HCT116 (cell line): Measurements from ENCODE around the gene BCL11A. TPM values are rescaled to one million over a fixed set of nuclear protein-coding genes. Genes with fewer than 3 reads are reported as not detected.

ENCODE experiments used
- ATAC-seq: fragments of 200-7000 bp; cut with Tn5 transposase; 2 replicates; pipeline ENCODE4 v1.9.1; 2020; ENCODE audit warnings: mild to moderate bottlenecking, moderate library complexity
- BruUV-seq: library from RNA; stranded (reverse); fragments of 400-500 nt; replicated peaks from 2 replicates; lab custom pipeline; 2021; lab: Mats Ljungman, UMichigan
- CTCF ChIA-PET: fragments of 300-600 bp; sonication (Branson Sonifier 250); formaldehyde crosslinking; loops from one replicate; lab custom pipeline; 2021; ENCODE audit warnings: antibody characterized with exemption; lab: Charles Lee
- POLR2A ChIA-PET: fragments of 300-600, 350-600 bp; sonication (Branson Sonifier 250); formaldehyde crosslinking; loops from one replicate; lab custom pipeline; 2021; ENCODE audit warnings: antibody characterized with exemption; lab: Charles Lee
- RAD21 ChIA-PET, 2 experiments: fragments of 300-600 bp; sonication (Branson Sonifier 250); formaldehyde crosslinking; loops; one replicate each; lab custom pipeline; 2023; ENCODE audit warnings: low total read pairs in 2 of 2; ENCODE audit not compliant: uncharacterized antibody in 2 of 2, unreplicated experiment in 2 of 2, low non-redundant PET in 1 of 2; lab: Charles Lee
- DNase-seq: peaks from one replicate; pipeline ENCODE4 v3.0.0-alpha.2; 2010; ENCODE audit warnings: low read depth, low spot score
- H2AFZ ChIP-seq: fragments of 200-600 bp; shearing (Covaris generic), sonication (generic); 2 replicates; pipeline ENCODE4 v1.6.1; 2017; ENCODE audit warnings: low read depth, mixed run types, mixed read lengths, antibody characterized with exemption, low read length; ENCODE audit not compliant: poor library complexity, severe bottlenecking
- H3K27ac ChIP-seq: 2 replicates; pipeline ENCODE4 v1.5.1; 2012; ENCODE audit warnings: low read depth, low read length
- H3K27me3 ChIP-seq: fragments of 200-600 bp; sonication (generic); 2 replicates; pipeline ENCODE4 v1.6.1; 2016; ENCODE audit warnings: mixed run types, low read length, mixed read lengths; ENCODE audit not compliant: insufficient read depth
- H3K36me3 ChIP-seq, 2 experiments: fragments of 200-500 bp in 1 of 2; fragments of 200-600 bp in 1 of 2; sonication (Bioruptor generic) in 1 of 2; sonication (generic) in 1 of 2; 2 replicates each; pipeline versions ENCODE4 v1.5.1 to v1.6.1; 2014 to 2016; ENCODE audit warnings: low read length in 2 of 2, inconsistent platforms in 1 of 2, mixed read lengths in 1 of 2, mixed run types in 1 of 2; ENCODE audit not compliant: insufficient read depth in 2 of 2, control insufficient read depth in 1 of 2
- H3K4me1 ChIP-seq, 2 experiments: fragments of 200-600 bp in 1 of 2; sonication (generic) in 1 of 2; 2 replicates each; pipeline versions ENCODE4 v1.5.1 to v1.6.1; 2012 to 2017; ENCODE audit warnings: low read length in 2 of 2, inconsistent platforms in 1 of 2, mild to moderate bottlenecking in 1 of 2, mixed read lengths in 1 of 2, mixed run types in 1 of 2, moderate library complexity in 1 of 2; ENCODE audit not compliant: insufficient read depth in 2 of 2, control insufficient read depth in 1 of 2
- H3K4me2 ChIP-seq: fragments of 200-600 bp; sonication (generic); 2 replicates; pipeline ENCODE4 v1.6.1; 2017; ENCODE audit warnings: mixed run types, low read length, mixed read lengths
- H3K4me3 ChIP-seq, 2 experiments: fragments of 200-600 bp in 1 of 2; sonication (generic) in 1 of 2; replicated peaks in 1 of 2; 2 replicates each; pipeline ENCODE4 v1.5.1; 2011 to 2016; ENCODE audit warnings: low read length in 2 of 2, control low read depth in 1 of 2, low read depth in 1 of 2, mild to moderate bottlenecking in 1 of 2, mixed read lengths in 1 of 2, mixed run types in 1 of 2
- H3K79me2 ChIP-seq: fragments of 200-600 bp; sonication (generic); 2 replicates; pipeline ENCODE4 v1.6.1; 2017; ENCODE audit warnings: mild to moderate bottlenecking, mixed run types, low read length, moderate library complexity, mixed read lengths; ENCODE audit not compliant: insufficient read depth
- H3K9ac ChIP-seq: fragments of 200-600 bp; sonication (generic); 2 replicates; pipeline ENCODE4 v1.6.1; 2016; ENCODE audit warnings: low read length, mixed read lengths
- H3K9me2 ChIP-seq: fragments of 200-600 bp; sonication (generic), shearing (Covaris generic); 2 replicates; pipeline ENCODE4 v1.6.1; 2017; ENCODE audit warnings: mixed run types, mild to moderate bottlenecking, moderate library complexity; ENCODE audit not compliant: insufficient read depth
- H3K9me3 ChIP-seq, 2 experiments: fragments of 200-500 bp in 1 of 2; fragments of 200-600 bp in 1 of 2; sonication (Bioruptor generic) in 1 of 2; sonication (generic) in 1 of 2; 2 replicates each; pipeline ENCODE4 v1.6.1; 2014 to 2017; ENCODE audit warnings: low read length in 2 of 2, mixed read lengths in 2 of 2, inconsistent platforms in 1 of 2, low read depth in 1 of 2, mild to moderate bottlenecking in 1 of 2, mixed run types in 1 of 2, moderate library complexity in 1 of 2; ENCODE audit not compliant: control insufficient read depth in 1 of 2, insufficient read depth in 1 of 2
- H4K20me1 ChIP-seq: fragments of 200-600 bp; sonication (generic), shearing (Covaris generic); 2 replicates; pipeline ENCODE4 v1.6.1; 2017; ENCODE audit warnings: mixed run types, mild to moderate bottlenecking, moderate library complexity; ENCODE audit not compliant: insufficient read depth
- CBX3 ChIP-seq: IDR thresholded peaks from 2 replicates; pipeline ENCODE4 v1.6.1; 2012; ENCODE audit warnings: low read depth
- CEBPB ChIP-seq: IDR thresholded peaks from 2 replicates; pipeline ENCODE4 v1.6.1; 2012; ENCODE audit warnings: low read depth
- EGR1 ChIP-seq: IDR thresholded peaks from 2 replicates; pipeline ENCODE4 v1.6.1; 2012; ENCODE audit warnings: low read depth
- EZH2 ChIP-seq: fragments of 200-600 bp; sonication (generic); IDR thresholded peaks from 2 replicates; pipeline ENCODE4 v1.6.1; 2017; ENCODE audit warnings: antibody characterized with exemption, mixed run types
- EZH2phosphoT487 ChIP-seq: fragments of 200-600 bp; IDR thresholded peaks from 2 replicates; pipeline ENCODE4 v1.6.1; 2018; ENCODE audit warnings: antibody characterized with exemption, borderline replicate concordance
- FOSL1 ChIP-seq: IDR thresholded peaks from 2 replicates; pipeline ENCODE4 v1.6.1; 2012; ENCODE audit warnings: low read depth
- JUND ChIP-seq: IDR thresholded peaks from 2 replicates; pipeline ENCODE4 v1.6.1; 2012
- POLR2A ChIP-seq: IDR thresholded peaks from 2 replicates; pipeline ENCODE4 v1.7.0; 2011; ENCODE audit warnings: borderline replicate concordance; ENCODE audit not compliant: insufficient read depth, insufficient read length; ENCODE audit errors: extremely low read depth
- POLR2AphosphoS5 ChIP-seq: IDR thresholded peaks from 2 replicates; pipeline ENCODE4 v1.6.1; 2011; ENCODE audit warnings: mild to moderate bottlenecking, low read depth, low read length, moderate library complexity
- SIN3A ChIP-seq: IDR thresholded peaks from 2 replicates; pipeline ENCODE4 v1.6.1; 2012; ENCODE audit warnings: low read depth
- YY1 ChIP-seq: IDR thresholded peaks from 2 replicates; pipeline ENCODE4 v1.6.1; 2011; ENCODE audit warnings: low read length, low read depth, moderate library complexity, mild to moderate bottlenecking; ENCODE audit not compliant: insufficient replicate concordance; ENCODE audit errors: extremely low read depth
- ZFX ChIP-seq: fragments of 450-650 bp; IDR thresholded peaks from 2 replicates; pipeline ENCODE4 v1.6.1; 2017
- ZNF274 ChIP-seq: fragments of 200-500 bp; sonication (Bioruptor generic); IDR thresholded peaks from 2 replicates; pipeline ENCODE4 v1.6.1; 2014; ENCODE audit warnings: mild to moderate bottlenecking, low read depth, low read length, inconsistent platforms
- intact Hi-C: fragments of 100-400 bp; cut with micrococcal nuclease; formaldehyde crosslinking; loops from 2 replicates; pipeline ENCODE4 v1.10.0; 2022
- total RNA-seq: library from RNA; stranded (reverse); gene quantifications from one replicate; pipeline ENCODE4 v1.2.1, GENCODE V29; 2021; ENCODE audit not compliant: unreplicated experiment
- TF ChIP-seq, protein P1 (sequence below): IDR thresholded peaks from 2 replicates; pipeline ENCODE4 v1.6.1; 2012
- TF ChIP-seq, protein P2 (sequence below): IDR thresholded peaks from 2 replicates; pipeline ENCODE4 v1.6.1; 2012; ENCODE audit warnings: low read depth
- TF ChIP-seq, protein P3 (sequence below): IDR thresholded peaks from 2 replicates; pipeline ENCODE4 v1.6.1; 2012

Gene BCL11A
- total RNA-seq, 1 experiment from 2014 or later, result 0.71 TPM

DNA sequence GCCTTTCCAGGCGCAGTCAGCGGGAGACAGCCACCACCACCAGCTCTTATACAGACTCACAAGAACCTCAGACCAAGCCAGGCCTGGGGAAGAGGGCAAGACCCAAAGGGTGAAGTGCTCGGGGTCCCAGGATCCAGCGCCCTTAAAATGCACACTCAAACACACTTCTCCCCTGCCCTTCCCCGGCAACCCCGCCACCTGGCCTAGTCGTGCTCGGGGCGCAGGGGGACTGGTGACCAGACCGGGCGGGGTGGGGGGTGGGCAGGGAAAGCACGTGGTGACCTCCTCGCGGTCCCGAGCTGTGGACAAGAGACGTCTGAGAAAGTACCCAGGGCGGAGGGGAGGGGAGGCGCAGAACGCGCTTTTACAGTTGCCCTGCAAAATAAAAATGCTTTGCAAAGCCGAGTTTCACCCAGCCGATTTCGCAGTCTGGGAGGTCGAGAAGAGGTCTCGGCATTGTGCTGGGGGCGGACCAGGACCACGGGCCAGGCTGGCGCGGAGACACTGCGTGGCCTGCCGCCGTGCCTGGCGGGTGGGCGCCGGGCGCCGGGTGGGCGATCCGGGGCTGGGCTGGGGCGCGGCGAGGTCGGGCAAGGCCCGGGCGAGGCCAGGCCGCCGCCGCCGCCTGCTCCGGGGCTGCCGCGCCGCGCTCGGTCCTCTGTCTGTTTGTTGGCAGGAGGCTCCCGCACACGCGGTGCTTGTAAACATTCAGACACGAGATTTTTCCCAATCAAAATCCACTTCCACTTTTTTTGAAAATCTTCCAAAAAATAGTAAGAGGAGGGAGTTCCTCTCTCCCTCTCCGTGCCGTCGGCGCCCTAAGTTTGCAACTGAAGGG lies 2.0 kb downstream of the BCL11A start:
- Histone ChIP-seq H3K27ac (no peak overlapping the region), H3K9me2 (no peaks in the 10 kb centered on the region), H3K4me2 (peak overlapping the region; percentile 98; the same call in 1 of the 2 replicates), H2AFZ (no peak overlapping the region), H4K20me1 (no peaks in the 10 kb centered on the region)
- RAD21 ChIA-PET, result no interaction called here
- ATAC-seq (no peak), DNase-seq (no peak)
- POLR2A ChIA-PET, result no interaction called here
- TF ChIP-seq FOSL1 (no peak), JUND (no peak), ZFX (no peak), POLR2AphosphoS5 (no peak), YY1 (no peak), EGR1 (no peak)
- TF ChIP-seq, all 23 proteins: peak for 0
- Histone ChIP-seq H3K9ac (no peak overlapping the region), H3K9me3 (no peaks in the 10 kb centered on the region), H3K36me3 (no peaks in the 10 kb centered on the region), H3K27me3 (peaks cover 64% of the 10 kb centered on the region), H3K4me3 (peak overlapping the region in 1 of 2 experiments; percentile 57; a peak in 2 of 4 replicates), H3K4me1 (peaks cover 2 to 36% of the 10 kb centered on the region in 2 experiments; a peak in 3 of 4 replicates), H3K79me2 (no peaks in the 10 kb centered on the region)
- CTCF ChIA-PET, result no interaction called here
- intact Hi-C loops, result loop anchor here (5.0 to 10.0 kb wide), 2 partner anchors 1247 to 1789 kb away; no protein-coding TSS in a partner anchor
- no TSS peak for BruUV-seq

DNA sequence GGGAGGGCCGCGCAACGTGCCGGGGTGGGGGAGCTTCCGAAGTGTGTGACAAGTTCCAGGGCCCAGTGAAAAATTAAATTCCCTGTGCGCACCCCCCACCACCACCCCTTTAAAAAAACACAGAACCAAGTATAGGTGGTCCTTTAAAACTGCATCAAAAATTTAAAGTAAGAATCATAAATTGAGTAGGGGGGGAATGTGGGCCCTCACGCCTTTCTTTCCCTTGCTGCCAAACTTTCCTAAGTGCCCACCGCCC lies 2.5 kb downstream of the BCL11A start:
- H3K4me2 ChIP-seq, result no peak overlapping the region
- ATAC-seq, result no peak
- no peak overlapping the region for H3K27ac ChIP-seq
- H3K9me3 ChIP-seq, result no peaks in the 10 kb centered on the region
- no peaks in the 10 kb centered on the region for H3K79me2 ChIP-seq
- peaks cover 64% of the 10 kb centered on the region for H3K27me3 ChIP-seq
- no peaks in the 10 kb centered on the region for H4K20me1 ChIP-seq
- no peak overlapping the region for H3K4me3 ChIP-seq
- DNase-seq, result no peak
- RAD21 ChIA-PET, result interaction anchor here in 1 of 2 experiments (0.9 kb wide), 1 partner anchor 1788 kb away, joined by 3 read pairs; no protein-coding TSS in a partner anchor
- no peaks in the 10 kb centered on the region for H3K36me3 ChIP-seq
- intact Hi-C loops, result loop anchor here (1.0 to 10.0 kb wide), 3 partner anchors 1246 to 1789 kb away; no protein-coding TSS in a partner anchor
- no peak overlapping the region for H2AFZ ChIP-seq
- H3K4me1 ChIP-seq, result peaks cover 2 to 36% of the 10 kb centered on the region in 2 experiments; a peak in 3 of 4 replicates
- POLR2A ChIA-PET, result no interaction called here
- H3K9ac ChIP-seq, result no peak overlapping the region
- CTCF ChIA-PET, result interaction anchor here (1.1 to 1.7 kb wide), 3 partner anchors 10 to 1526 kb away, joined by 5 to 23 read pairs (median 6); no protein-coding TSS in a partner anchor
- H3K9me2 ChIP-seq, result no peaks in the 10 kb centered on the region
- BruUV-seq, result no TSS peak
- TF ChIP-seq FOSL1, result no peak
- no peak for TF ChIP-seq EZH2
- no peak for TF ChIP-seq EGR1
- TF ChIP-seq EZH2phosphoT487, result no peak
- TF ChIP-seq POLR2A, result no peak
- TF ChIP-seq SIN3A, result no peak
- TF ChIP-seq CBX3, result no peak
- TF ChIP-seq, protein P1, sequence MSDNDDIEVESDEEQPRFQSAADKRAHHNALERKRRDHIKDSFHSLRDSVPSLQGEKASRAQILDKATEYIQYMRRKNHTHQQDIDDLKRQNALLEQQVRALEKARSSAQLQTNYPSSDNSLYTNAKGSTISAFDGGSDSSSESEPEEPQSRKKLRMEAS, result no peak
- TF ChIP-seq, protein P2, sequence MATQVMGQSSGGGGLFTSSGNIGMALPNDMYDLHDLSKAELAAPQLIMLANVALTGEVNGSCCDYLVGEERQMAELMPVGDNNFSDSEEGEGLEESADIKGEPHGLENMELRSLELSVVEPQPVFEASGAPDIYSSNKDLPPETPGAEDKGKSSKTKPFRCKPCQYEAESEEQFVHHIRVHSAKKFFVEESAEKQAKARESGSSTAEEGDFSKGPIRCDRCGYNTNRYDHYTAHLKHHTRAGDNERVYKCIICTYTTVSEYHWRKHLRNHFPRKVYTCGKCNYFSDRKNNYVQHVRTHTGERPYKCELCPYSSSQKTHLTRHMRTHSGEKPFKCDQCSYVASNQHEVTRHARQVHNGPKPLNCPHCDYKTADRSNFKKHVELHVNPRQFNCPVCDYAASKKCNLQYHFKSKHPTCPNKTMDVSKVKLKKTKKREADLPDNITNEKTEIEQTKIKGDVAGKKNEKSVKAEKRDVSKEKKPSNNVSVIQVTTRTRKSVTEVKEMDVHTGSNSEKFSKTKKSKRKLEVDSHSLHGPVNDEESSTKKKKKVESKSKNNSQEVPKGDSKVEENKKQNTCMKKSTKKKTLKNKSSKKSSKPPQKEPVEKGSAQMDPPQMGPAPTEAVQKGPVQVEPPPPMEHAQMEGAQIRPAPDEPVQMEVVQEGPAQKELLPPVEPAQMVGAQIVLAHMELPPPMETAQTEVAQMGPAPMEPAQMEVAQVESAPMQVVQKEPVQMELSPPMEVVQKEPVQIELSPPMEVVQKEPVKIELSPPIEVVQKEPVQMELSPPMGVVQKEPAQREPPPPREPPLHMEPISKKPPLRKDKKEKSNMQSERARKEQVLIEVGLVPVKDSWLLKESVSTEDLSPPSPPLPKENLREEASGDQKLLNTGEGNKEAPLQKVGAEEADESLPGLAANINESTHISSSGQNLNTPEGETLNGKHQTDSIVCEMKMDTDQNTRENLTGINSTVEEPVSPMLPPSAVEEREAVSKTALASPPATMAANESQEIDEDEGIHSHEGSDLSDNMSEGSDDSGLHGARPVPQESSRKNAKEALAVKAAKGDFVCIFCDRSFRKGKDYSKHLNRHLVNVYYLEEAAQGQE, result no peak
- no peak for TF ChIP-seq ZNF274
- TF ChIP-seq CEBPB, result no peak
- TF ChIP-seq, protein P3, sequence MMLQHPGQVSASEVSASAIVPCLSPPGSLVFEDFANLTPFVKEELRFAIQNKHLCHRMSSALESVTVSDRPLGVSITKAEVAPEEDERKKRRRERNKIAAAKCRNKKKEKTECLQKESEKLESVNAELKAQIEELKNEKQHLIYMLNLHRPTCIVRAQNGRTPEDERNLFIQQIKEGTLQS, result no peak
